ENCODE measurements around the gene PHF24. TPM values are rescaled to one million over a fixed set of nuclear protein-coding genes. Genes with fewer than 3 reads are reported as not detected.
A peak's percentile ranks its signal among the peaks of the same experiment; 100 is the strongest.
"Not testable (repeated sequence)": the region's sequence is repeated elsewhere in the genome, so short reads cannot be mapped to it uniquely, and the experiment has no call there.

PHF24 gene
- total RNA-seq = 1 to 10 TPM in 2 of 4 donors, under 1 TPM in 2; 0.26 to 4.2 (median 1.2) TPM

- Histone ChIP-seq H3K36me3 (no peaks in the 10 kb centered on the region), H3K27ac (no peak within 1 kb of the TSS), H3K4me1 (peaks cover 11% of the 10 kb centered on the region), H3K9me3 (no peaks in the 10 kb centered on the region), H3K4me3 (peak within 1 kb of the TSS; percentile 68), H3K27me3 (peaks cover 29% of the 10 kb centered on the region)
- DNase-seq (ENCODE audit: low spot score in 2 of 2) = no peak
- TF ChIP-seq CTCF (IDR thresholded peaks at IDR 0.05) (peak in 1 of 2 donors; percentile 14), EP300 (IDR thresholded peaks at IDR 0.05) (no peak), POLR2A (IDR thresholded peaks at IDR 0.05) (no peak), POLR2AphosphoS5 (IDR thresholded peaks at IDR 0.05) (no peak)
- WGBS = 3% methylated on average over 9 of the region's 116 CpGs
These were observed at the start of gene PHF24 for GRCh38 chr9:34957492-34958410. Gene PHF24 (plus strand): TSS chr9:34958285. CDS start chr9:34971299, 13,014 bp downstream.

- H3K27me3 ChIP-seq = peaks cover 3% of the 10 kb centered on the region
- H3K4me1 ChIP-seq = no peaks in the 10 kb centered on the region
- TF ChIP-seq EP300 (IDR thresholded peaks at IDR 0.05) (no peak), POLR2AphosphoS5 (IDR thresholded peaks at IDR 0.05) (no peak)
- no peaks in the 10 kb centered on the region for H3K9me3 ChIP-seq
- WGBS = 53% methylated on average over 3 of the region's 4 CpGs
- H3K27ac ChIP-seq = no peak overlapping the region
- no peak for DNase-seq (ENCODE audit: low spot score in 2 of 2)
- no peak overlapping the region for H3K4me3 ChIP-seq
- no peaks in the 10 kb centered on the region for H3K36me3 ChIP-seq
These were observed 31.0 kb upstream of the PHF24 start for GRCh38 chr9:34927061-34927460.

- Histone ChIP-seq H3K4me3 (no peak overlapping the region), H3K27ac (no peak overlapping the region), H3K27me3 (peaks cover 3% of the 10 kb centered on the region), H3K4me1 (no peaks in the 10 kb centered on the region), H3K36me3 (no peaks in the 10 kb centered on the region), H3K9me3 (no peaks in the 10 kb centered on the region)
- DNase-seq (ENCODE audit: low spot score in 2 of 2) = no peak
- TF ChIP-seq POLR2AphosphoS5 (IDR thresholded peaks at IDR 0.05) = no peak
- no peak for TF ChIP-seq CTCF (IDR thresholded peaks at IDR 0.05)
- no peak for TF ChIP-seq POLR2A (IDR thresholded peaks at IDR 0.05)
- TF ChIP-seq EP300 (IDR thresholded peaks at IDR 0.05) = no peak
- 100% methylated on average over 1 of the region's 1 CpG for WGBS
These were observed 29.2 kb upstream of the PHF24 start for GRCh38 chr9:34928921-34929320.

GRCh38 chr9:34929506-34930102, 28.5 kb upstream of the PHF24 start:
- no peak for TF ChIP-seq POLR2A (IDR thresholded peaks at IDR 0.05)
- peak in 1 of 2 donors; percentile 11 for TF ChIP-seq CTCF (IDR thresholded peaks at IDR 0.05)
- H3K4me1 ChIP-seq = no peaks in the 10 kb centered on the region
- WGBS = 31% methylated on average over 7 of the region's 7 CpGs
- H3K27ac ChIP-seq = no peak overlapping the region
- no peaks in the 10 kb centered on the region for H3K36me3 ChIP-seq
- peaks cover 3% of the 10 kb centered on the region for H3K27me3 ChIP-seq
- no peaks in the 10 kb centered on the region for H3K9me3 ChIP-seq
- H3K4me3 ChIP-seq = no peak overlapping the region
- no peak for DNase-seq (ENCODE audit: low spot score in 2 of 2)

GRCh38 chr9:34939989-34940388, 18.1 kb upstream of the PHF24 start:
- H3K36me3 ChIP-seq; H3K4me3 ChIP-seq; H3K4me1 ChIP-seq; H3K9me3 ChIP-seq; DNase-seq (ENCODE audit: low spot score in 2 of 2); H3K27me3 ChIP-seq; H3K27ac ChIP-seq: not testable (repeated sequence)

- Histone ChIP-seq H3K36me3 (no peaks in the 10 kb centered on the region), H3K9me3 (no peaks in the 10 kb centered on the region), H3K4me3 (no peak overlapping the region), H3K27ac (no peak overlapping the region), H3K4me1 (no peaks in the 10 kb centered on the region), H3K27me3 (no peaks in the 10 kb centered on the region)
- WGBS = 78% methylated on average over 2 of the region's 2 CpGs
- no peak for TF ChIP-seq POLR2AphosphoS5 (IDR thresholded peaks at IDR 0.05)
- no peak for TF ChIP-seq CTCF (IDR thresholded peaks at IDR 0.05)
- TF ChIP-seq EP300 (IDR thresholded peaks at IDR 0.05) = no peak
- no peak for TF ChIP-seq POLR2A (IDR thresholded peaks at IDR 0.05)
- no peak for DNase-seq (ENCODE audit: low spot score in 2 of 2)
These were observed 9.6 kb upstream of the PHF24 start for GRCh38 chr9:34948451-34948850.
